Liver (tissue), 9 donors: Measurements from ENCODE around the gene KCNJ5. TPM values are rescaled to one million over a fixed set of nuclear protein-coding genes. Genes with fewer than 3 reads are reported as not detected.

Source experiments
- DNase-seq: peaks from one replicate; pipeline ENCODE4 v3.0.0-alpha.2; 2017; ENCODE audit warnings: low spot score
- H3K27ac ChIP-seq, 2 donors: one replicate each; pipeline ENCODE4 v1.7.0; 2013; ENCODE audit warnings: inconsistent platforms in 2 of 2, low read length in 2 of 2, control low read depth in 1 of 2, low read depth in 1 of 2, mild to moderate bottlenecking in 1 of 2
- H3K27me3 ChIP-seq, 4 donors: one replicate each; pipeline versions ENCODE4 v1.6.1 to v1.7.0; 2013; ENCODE audit warnings: low read length in 3 of 4, inconsistent platforms in 1 of 4, mild to moderate bottlenecking in 1 of 4, moderate library complexity in 1 of 4; ENCODE audit not compliant: control insufficient read depth in 4 of 4, insufficient read depth in 4 of 4
- H3K36me3 ChIP-seq, 4 donors: one replicate each; pipeline versions ENCODE4 v1.6.1 to v1.7.0; 2013; ENCODE audit warnings: low read length in 3 of 4, mild to moderate bottlenecking in 3 of 4, low read depth in 1 of 4, moderate library complexity in 1 of 4; ENCODE audit not compliant: control insufficient read depth in 4 of 4, insufficient read depth in 3 of 4
- H3K4me1 ChIP-seq, 4 donors: one replicate each; pipeline versions ENCODE4 v1.6.1 to v1.7.0; 2013; ENCODE audit warnings: low read length in 3 of 4, mild to moderate bottlenecking in 3 of 4, moderate library complexity in 1 of 4; ENCODE audit not compliant: control insufficient read depth in 4 of 4, insufficient read depth in 4 of 4
- H3K4me3 ChIP-seq, 3 donors: one replicate each; pipeline versions ENCODE4 v1.6.1 to v1.7.0; 2013; ENCODE audit warnings: low read length in 3 of 3, control low read depth in 1 of 3, low read depth in 1 of 3, mild to moderate bottlenecking in 1 of 3
- H3K9ac ChIP-seq, 2 donors: one replicate each; pipeline ENCODE4 v1.7.0; 2013; ENCODE audit warnings: low read length in 2 of 2, mild to moderate bottlenecking in 2 of 2, moderate library complexity in 2 of 2, control low read depth in 1 of 2, low read depth in 1 of 2
- H3K9me3 ChIP-seq, 4 donors: one replicate each; pipeline versions ENCODE4 v1.6.1 to v1.7.0; 2013; ENCODE audit warnings: low read length in 3 of 4; ENCODE audit not compliant: control insufficient read depth in 4 of 4
- FOXA1 ChIP-seq: IDR thresholded peaks from 2 replicates; pipeline ENCODE4 v1.6.1; 2016; ENCODE audit warnings: antibody characterized with exemption
- FOXA2 ChIP-seq: IDR thresholded peaks from 2 replicates; pipeline ENCODE4 v1.6.1; 2016; ENCODE audit warnings: antibody characterized with exemption
- HNF4G ChIP-seq: IDR thresholded peaks from 2 replicates; pipeline ENCODE4 v1.6.1; 2016; ENCODE audit warnings: antibody characterized with exemption
- RAD21 ChIP-seq, 2 donors: IDR thresholded peaks; 2 replicates each; pipeline ENCODE4 v1.6.1; 2016; ENCODE audit warnings: antibody characterized with exemption in 2 of 2, mild to moderate bottlenecking in 2 of 2
- SP1 ChIP-seq: IDR thresholded peaks from 2 replicates; pipeline ENCODE4 v1.6.1; 2018; ENCODE audit warnings: antibody characterized with exemption, mild to moderate bottlenecking
- YY1 ChIP-seq: IDR thresholded peaks from 2 replicates; pipeline ENCODE4 v1.6.1; 2016; ENCODE audit warnings: antibody characterized with exemption, mild to moderate bottlenecking
- WGBS: extraction: QIAGEN DNeasy Blood & Tissue Kit; methylation state at CpG from one replicate; pipeline ENCODE4 v1.1.7; 2013; 5-methylcytosine and 5-hydroxymethylcytosine counted together
- polyA plus RNA-seq, 2 donors: library from polyadenylated mRNA; stranded (reverse) in 1 of 2; unstranded in 1 of 2; fragments of 200-250 nt in 1 of 2; fragments of >200 nt in 1 of 2; fragmentation: Nextera tagmentation in 1 of 2; extraction: Ambion mirVana in 1 of 2; gene quantifications; one replicate each; pipeline versions ENCODE4 v1.2.1 to v1.2.3, GENCODE V29; 2013 to 2015
- total RNA-seq, 2 donors: library from RNA; depleted of rRNA; stranded (reverse); fragments of >200 nt; gene quantifications; one replicate each; pipeline ENCODE4 v1.2.3, GENCODE V29; 2014
- TF ChIP-seq, protein P1 (sequence below): IDR thresholded peaks from 2 replicates; pipeline ENCODE4 v1.6.1; 2016; ENCODE audit warnings: antibody characterized with exemption
- TF ChIP-seq, protein P2 (sequence below): IDR thresholded peaks from 2 replicates; pipeline ENCODE4 v1.6.1; 2016; ENCODE audit warnings: antibody characterized with exemption
- TF ChIP-seq, protein P3 (sequence below): fragments of 150-350 bp; IDR thresholded peaks from 2 replicates; pipeline ENCODE4 v1.5.1; 2017; ENCODE audit warnings: improper control_type of control experiment, low read depth, low read length; ENCODE audit not compliant: missing input control
- TF ChIP-seq, protein P4 (sequence below): IDR thresholded peaks from 2 replicates; pipeline ENCODE4 v1.6.1; 2016; ENCODE audit warnings: antibody characterized with exemption
- donor health status: healthy.
- donor health status: healthy.
- donor health status: healthy.
- donor health status: healthy.
- donor health status: healthy.

KCNJ5 gene
- total and polyA plus RNA-seq, 4 donors: 0.04 to 0.08 (median 0.06) TPM

DNA sequence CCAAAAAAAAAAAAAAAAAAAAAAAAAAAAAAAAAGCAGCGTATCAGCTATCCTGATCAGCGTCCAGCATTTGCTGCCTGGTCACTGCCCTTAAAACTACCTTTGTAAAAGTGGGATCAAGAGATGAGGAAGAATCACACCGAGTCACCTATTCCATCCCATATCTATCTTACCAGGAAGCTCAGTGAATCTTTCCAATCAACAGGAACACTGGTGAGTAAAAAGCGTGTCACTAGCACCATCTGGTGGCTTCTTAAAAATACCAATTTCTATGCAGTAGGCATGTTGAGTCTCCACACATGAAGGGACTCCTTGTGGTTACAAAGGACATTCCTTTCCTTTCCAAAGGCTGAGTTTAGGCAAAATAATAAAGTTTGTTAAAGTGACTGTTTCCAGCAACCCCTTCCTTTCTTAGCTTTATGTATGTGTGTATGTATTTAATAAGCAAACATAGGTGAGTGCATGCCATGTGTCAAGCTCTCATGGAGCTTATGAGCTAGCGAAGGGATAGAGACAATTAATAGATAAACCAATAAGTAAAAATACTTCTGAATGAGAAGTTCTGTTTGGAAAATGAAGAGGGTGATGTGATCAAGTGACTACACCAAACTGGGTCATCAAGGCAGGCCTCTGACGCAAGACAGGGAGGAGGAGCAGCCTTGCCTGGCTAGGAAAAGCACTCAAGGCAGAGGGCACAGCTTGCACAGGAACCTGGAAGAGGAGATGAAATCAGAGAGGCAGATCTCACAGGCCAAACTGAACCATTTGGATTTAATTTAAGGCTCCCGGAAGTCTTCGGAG lies 65.4 kb downstream of the KCNJ5 start:
- DNase-seq: no peak
- 50% methylated on average over 8 of the region's 8 CpGs for WGBS

DNA sequence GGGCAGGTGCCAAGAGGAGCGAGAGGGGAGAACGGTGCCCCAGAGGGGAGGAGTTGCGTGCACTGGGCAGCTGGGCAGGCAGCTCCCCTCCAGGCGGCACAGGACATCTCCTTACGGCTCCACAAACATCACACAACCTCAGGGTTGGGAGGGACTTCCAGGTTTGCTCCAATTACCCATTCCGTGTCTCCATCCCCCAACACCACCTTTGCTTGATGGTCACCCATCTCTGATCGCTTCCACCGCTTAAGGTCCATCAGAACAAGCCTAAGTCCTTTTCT lies 66.0 kb downstream of the KCNJ5 start:
- no peak for TF ChIP-seq HNF4G
- Histone ChIP-seq H3K4me3 (no peak overlapping the region), H3K9ac (no peak overlapping the region), H3K27ac (no peak overlapping the region), H3K4me1 (no peaks in the 10 kb centered on the region), H3K36me3 (no peaks in the 10 kb centered on the region), H3K27me3 (peaks cover 0 to 3% (median 0%) of the 10 kb centered on the region in 4 donors), H3K9me3 (no peaks in the 10 kb centered on the region)
- no peak for DNase-seq
- 86% methylated on average over 8 of the region's 8 CpGs for WGBS

More for the DNA sequence above, 65.4 kb downstream of the KCNJ5 start:
- Histone ChIP-seq H3K9ac (no peak overlapping the region), H3K4me3 (no peak overlapping the region), H3K27ac (no peak overlapping the region), H3K9me3 (no peaks in the 10 kb centered on the region), H3K4me1 (no peaks in the 10 kb centered on the region), H3K36me3 (no peaks in the 10 kb centered on the region), H3K27me3 (peaks cover 0 to 3% (median 0%) of the 10 kb centered on the region in 4 donors)
- TF ChIP-seq HNF4G (no peak), FOXA1 (no peak), FOXA2 (no peak), RAD21 (IDR thresholded peaks at IDR 0.05) (peak; percentile 97 to 98), YY1 (no peak), SP1 (no peak)
- TF ChIP-seq, protein P1, sequence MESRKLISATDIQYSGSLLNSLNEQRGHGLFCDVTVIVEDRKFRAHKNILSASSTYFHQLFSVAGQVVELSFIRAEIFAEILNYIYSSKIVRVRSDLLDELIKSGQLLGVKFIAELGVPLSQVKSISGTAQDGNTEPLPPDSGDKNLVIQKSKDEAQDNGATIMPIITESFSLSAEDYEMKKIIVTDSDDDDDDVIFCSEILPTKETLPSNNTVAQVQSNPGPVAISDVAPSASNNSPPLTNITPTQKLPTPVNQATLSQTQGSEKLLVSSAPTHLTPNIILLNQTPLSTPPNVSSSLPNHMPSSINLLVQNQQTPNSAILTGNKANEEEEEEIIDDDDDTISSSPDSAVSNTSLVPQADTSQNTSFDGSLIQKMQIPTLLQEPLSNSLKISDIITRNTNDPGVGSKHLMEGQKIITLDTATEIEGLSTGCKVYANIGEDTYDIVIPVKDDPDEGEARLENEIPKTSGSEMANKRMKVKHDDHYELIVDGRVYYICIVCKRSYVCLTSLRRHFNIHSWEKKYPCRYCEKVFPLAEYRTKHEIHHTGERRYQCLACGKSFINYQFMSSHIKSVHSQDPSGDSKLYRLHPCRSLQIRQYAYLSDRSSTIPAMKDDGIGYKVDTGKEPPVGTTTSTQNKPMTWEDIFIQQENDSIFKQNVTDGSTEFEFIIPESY: no peak
- TF ChIP-seq, protein P2, sequence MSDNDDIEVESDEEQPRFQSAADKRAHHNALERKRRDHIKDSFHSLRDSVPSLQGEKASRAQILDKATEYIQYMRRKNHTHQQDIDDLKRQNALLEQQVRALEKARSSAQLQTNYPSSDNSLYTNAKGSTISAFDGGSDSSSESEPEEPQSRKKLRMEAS: no peak
- TF ChIP-seq, protein P3, sequence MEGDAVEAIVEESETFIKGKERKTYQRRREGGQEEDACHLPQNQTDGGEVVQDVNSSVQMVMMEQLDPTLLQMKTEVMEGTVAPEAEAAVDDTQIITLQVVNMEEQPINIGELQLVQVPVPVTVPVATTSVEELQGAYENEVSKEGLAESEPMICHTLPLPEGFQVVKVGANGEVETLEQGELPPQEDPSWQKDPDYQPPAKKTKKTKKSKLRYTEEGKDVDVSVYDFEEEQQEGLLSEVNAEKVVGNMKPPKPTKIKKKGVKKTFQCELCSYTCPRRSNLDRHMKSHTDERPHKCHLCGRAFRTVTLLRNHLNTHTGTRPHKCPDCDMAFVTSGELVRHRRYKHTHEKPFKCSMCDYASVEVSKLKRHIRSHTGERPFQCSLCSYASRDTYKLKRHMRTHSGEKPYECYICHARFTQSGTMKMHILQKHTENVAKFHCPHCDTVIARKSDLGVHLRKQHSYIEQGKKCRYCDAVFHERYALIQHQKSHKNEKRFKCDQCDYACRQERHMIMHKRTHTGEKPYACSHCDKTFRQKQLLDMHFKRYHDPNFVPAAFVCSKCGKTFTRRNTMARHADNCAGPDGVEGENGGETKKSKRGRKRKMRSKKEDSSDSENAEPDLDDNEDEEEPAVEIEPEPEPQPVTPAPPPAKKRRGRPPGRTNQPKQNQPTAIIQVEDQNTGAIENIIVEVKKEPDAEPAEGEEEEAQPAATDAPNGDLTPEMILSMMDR: peak; percentile 77

DNA sequence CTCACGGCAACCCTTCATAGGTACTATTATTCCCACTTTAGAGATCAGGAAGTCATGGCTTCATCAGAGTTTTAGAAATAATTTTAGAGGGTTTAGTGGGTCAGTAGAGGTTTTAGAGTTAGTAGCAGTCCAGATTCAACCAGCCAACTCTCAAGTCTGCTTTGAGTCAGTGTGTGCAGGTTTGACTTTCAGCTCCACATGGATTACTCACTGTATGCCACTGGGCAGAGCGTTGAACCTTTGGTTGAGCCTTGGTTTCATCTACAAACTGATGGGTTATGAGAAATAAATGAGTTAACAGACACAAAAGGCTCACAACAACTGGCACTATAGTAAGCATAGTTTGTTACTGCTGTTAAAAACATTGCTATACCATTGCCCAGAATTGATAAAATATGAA lies 70.5 kb downstream of the KCNJ5 start:
- Histone ChIP-seq H3K9me3 (no peaks in the 10 kb centered on the region), H3K27ac (no peak overlapping the region), H3K4me3 (no peak overlapping the region), H3K4me1 (no peaks in the 10 kb centered on the region), H3K27me3 (no peaks in the 10 kb centered on the region), H3K9ac (no peak overlapping the region), H3K36me3 (no peaks in the 10 kb centered on the region)
- DNase-seq: no peak
- 98% methylated on average over 2 of the region's 2 CpGs for WGBS
- TF ChIP-seq RAD21 (IDR thresholded peaks at IDR 0.05) (no peak), FOXA2 (no peak)
- TF ChIP-seq, protein P3: no peak
- TF ChIP-seq, protein P4, sequence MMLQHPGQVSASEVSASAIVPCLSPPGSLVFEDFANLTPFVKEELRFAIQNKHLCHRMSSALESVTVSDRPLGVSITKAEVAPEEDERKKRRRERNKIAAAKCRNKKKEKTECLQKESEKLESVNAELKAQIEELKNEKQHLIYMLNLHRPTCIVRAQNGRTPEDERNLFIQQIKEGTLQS: no peak
